ENCODE data around the gene PTTG1IP2.

The PTTG1IP2 gene

GRCh38 chr7:90538405-90538804, 69.0 kb downstream of the PTTG1IP2 start:
- TF ChIP-seq FOXP2 (optimal IDR thresholded peaks at IDR 0.05; ENCODE audit: borderline replicate concordance, extremely low read depth, extremely low read length, insufficient read depth), result no peak
- TF ChIP-seq SIN3A (IDR thresholded peaks at IDR 0.05; ENCODE audit: borderline replicate concordance, insufficient read depth, low read length), result no peak
- no peak for TF ChIP-seq TAF1 (IDR thresholded peaks at IDR 0.05; ENCODE audit: borderline replicate concordance, insufficient read depth, low read length)
- no peak for TF ChIP-seq POLR2AphosphoS5 (IDR thresholded peaks at IDR 0.05; ENCODE audit: low read depth, low read length)
- no peak for TF ChIP-seq REST (IDR thresholded peaks at IDR 0.05; ENCODE audit: insufficient read depth in 1 of 2, low read depth in 2 of 2, low read length in 2 of 2)

GRCh38 chr7:90540406-90540805, 71.0 kb downstream of the PTTG1IP2 start:
- TF ChIP-seq REST (IDR thresholded peaks at IDR 0.05; ENCODE audit: insufficient read depth in 1 of 2, low read depth in 2 of 2, low read length in 2 of 2) (no peak), SIN3A (IDR thresholded peaks at IDR 0.05; ENCODE audit: borderline replicate concordance, insufficient read depth, low read length) (no peak), TAF1 (IDR thresholded peaks at IDR 0.05; ENCODE audit: borderline replicate concordance, insufficient read depth, low read length) (no peak), FOXP2 (optimal IDR thresholded peaks at IDR 0.05; ENCODE audit: borderline replicate concordance, extremely low read depth, extremely low read length, insufficient read depth) (no peak), POLR2AphosphoS5 (IDR thresholded peaks at IDR 0.05; ENCODE audit: low read depth, low read length) (no peak)

GRCh38 chr7:90551036-90551435, 81.6 kb downstream of the PTTG1IP2 start:
- no peak for TF ChIP-seq SIN3A (IDR thresholded peaks at IDR 0.05; ENCODE audit: borderline replicate concordance, insufficient read depth, low read length)
- TF ChIP-seq TAF1 (IDR thresholded peaks at IDR 0.05; ENCODE audit: borderline replicate concordance, insufficient read depth, low read length), result no peak
- no peak for TF ChIP-seq REST (IDR thresholded peaks at IDR 0.05; ENCODE audit: insufficient read depth in 1 of 2, low read depth in 2 of 2, low read length in 2 of 2)
- TF ChIP-seq POLR2AphosphoS5 (IDR thresholded peaks at IDR 0.05; ENCODE audit: low read depth, low read length), result no peak
- no peak for TF ChIP-seq FOXP2 (optimal IDR thresholded peaks at IDR 0.05; ENCODE audit: borderline replicate concordance, extremely low read depth, extremely low read length, insufficient read depth)

GRCh38 chr7:90552521-90552920, 83.1 kb downstream of the PTTG1IP2 start:
- TF ChIP-seq POLR2AphosphoS5 (IDR thresholded peaks at IDR 0.05; ENCODE audit: low read depth, low read length) (no peak), SIN3A (IDR thresholded peaks at IDR 0.05; ENCODE audit: borderline replicate concordance, insufficient read depth, low read length) (no peak), FOXP2 (optimal IDR thresholded peaks at IDR 0.05; ENCODE audit: borderline replicate concordance, extremely low read depth, extremely low read length, insufficient read depth) (no peak), TAF1 (IDR thresholded peaks at IDR 0.05; ENCODE audit: borderline replicate concordance, insufficient read depth, low read length) (no peak), REST (IDR thresholded peaks at IDR 0.05; ENCODE audit: insufficient read depth in 1 of 2, low read depth in 2 of 2, low read length in 2 of 2) (no peak)

- no peak for TF ChIP-seq SIN3A (IDR thresholded peaks at IDR 0.05; ENCODE audit: borderline replicate concordance, insufficient read depth, low read length)
- TF ChIP-seq FOXP2 (optimal IDR thresholded peaks at IDR 0.05; ENCODE audit: borderline replicate concordance, extremely low read depth, extremely low read length, insufficient read depth), result no peak
- TF ChIP-seq POLR2AphosphoS5 (IDR thresholded peaks at IDR 0.05; ENCODE audit: low read depth, low read length), result no peak
- no peak for TF ChIP-seq TAF1 (IDR thresholded peaks at IDR 0.05; ENCODE audit: borderline replicate concordance, insufficient read depth, low read length)
- no peak for TF ChIP-seq REST (IDR thresholded peaks at IDR 0.05; ENCODE audit: insufficient read depth in 1 of 2, low read depth in 2 of 2, low read length in 2 of 2)
Measured at GRCh38 chr7:90560730-90561129, 91.3 kb downstream of the PTTG1IP2 start.
